ENCODE data around the gene NKAIN2.
"Not testable (repeated sequence)": the region's sequence is repeated elsewhere in the genome, so short reads cannot be mapped to it uniquely, and the experiment has no call there.

Gene NKAIN2

DNA sequence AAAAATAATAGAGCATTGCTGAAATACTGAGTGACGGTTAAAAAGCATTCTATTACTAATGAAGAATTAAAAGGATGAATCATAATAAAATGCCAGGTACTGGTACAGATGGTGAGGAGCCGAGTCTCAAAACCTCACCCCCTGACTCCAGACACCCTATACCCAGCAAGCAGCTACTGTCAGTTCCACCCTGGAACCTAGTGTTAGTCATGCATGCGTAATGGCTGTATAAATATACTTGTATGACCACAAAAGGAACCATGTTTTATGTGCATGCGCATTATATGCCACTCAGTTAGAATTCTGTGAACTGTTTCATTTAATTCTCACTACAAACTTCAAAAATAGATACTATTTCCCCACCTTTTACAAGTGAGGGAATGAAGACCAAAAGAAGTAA is 589.9 kb downstream of the NKAIN2 start:
- TF ChIP-seq, protein P1, sequence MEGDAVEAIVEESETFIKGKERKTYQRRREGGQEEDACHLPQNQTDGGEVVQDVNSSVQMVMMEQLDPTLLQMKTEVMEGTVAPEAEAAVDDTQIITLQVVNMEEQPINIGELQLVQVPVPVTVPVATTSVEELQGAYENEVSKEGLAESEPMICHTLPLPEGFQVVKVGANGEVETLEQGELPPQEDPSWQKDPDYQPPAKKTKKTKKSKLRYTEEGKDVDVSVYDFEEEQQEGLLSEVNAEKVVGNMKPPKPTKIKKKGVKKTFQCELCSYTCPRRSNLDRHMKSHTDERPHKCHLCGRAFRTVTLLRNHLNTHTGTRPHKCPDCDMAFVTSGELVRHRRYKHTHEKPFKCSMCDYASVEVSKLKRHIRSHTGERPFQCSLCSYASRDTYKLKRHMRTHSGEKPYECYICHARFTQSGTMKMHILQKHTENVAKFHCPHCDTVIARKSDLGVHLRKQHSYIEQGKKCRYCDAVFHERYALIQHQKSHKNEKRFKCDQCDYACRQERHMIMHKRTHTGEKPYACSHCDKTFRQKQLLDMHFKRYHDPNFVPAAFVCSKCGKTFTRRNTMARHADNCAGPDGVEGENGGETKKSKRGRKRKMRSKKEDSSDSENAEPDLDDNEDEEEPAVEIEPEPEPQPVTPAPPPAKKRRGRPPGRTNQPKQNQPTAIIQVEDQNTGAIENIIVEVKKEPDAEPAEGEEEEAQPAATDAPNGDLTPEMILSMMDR (IDR thresholded peaks at IDR 0.05; ENCODE audit: insufficient read depth, low read length, missing control alignments), result no peak
- no peak for DNase-seq (ENCODE audit: low read depth, low spot score)
- ChIA-PET POLR2A (no interaction called here), CTCF (no interaction called here)
- no peak overlapping the region for H3K4me3 ChIP-seq (ENCODE audit: low read depth, low read length)

DNA sequence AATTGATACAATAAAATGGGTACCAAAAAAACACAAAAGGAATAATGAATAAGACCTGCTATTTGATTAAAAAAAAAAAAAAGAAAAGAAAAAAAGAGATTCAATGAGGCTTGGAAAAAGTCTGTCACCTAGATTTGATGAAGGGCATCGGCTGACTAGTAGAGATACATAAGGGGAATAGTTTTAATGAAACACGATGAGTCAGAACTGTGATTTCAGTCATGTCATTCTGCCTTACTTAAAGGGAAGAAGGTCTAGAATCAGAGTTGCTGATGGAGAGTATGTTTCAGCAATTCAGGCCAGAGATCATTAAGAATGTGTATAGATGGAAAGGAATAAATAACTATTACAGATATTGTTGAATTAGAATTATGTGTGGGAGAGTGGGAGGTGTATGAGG is 592.7 kb downstream of the NKAIN2 start:
- ChIA-PET POLR2A (no interaction called here), CTCF (no interaction called here)
- TF ChIP-seq, protein P1 (IDR thresholded peaks at IDR 0.05; ENCODE audit: insufficient read depth, low read length, missing control alignments), result no peak
- H3K4me3 ChIP-seq (ENCODE audit: low read depth, low read length), result no peak overlapping the region
- no peak for DNase-seq (ENCODE audit: low read depth, low spot score)

DNA sequence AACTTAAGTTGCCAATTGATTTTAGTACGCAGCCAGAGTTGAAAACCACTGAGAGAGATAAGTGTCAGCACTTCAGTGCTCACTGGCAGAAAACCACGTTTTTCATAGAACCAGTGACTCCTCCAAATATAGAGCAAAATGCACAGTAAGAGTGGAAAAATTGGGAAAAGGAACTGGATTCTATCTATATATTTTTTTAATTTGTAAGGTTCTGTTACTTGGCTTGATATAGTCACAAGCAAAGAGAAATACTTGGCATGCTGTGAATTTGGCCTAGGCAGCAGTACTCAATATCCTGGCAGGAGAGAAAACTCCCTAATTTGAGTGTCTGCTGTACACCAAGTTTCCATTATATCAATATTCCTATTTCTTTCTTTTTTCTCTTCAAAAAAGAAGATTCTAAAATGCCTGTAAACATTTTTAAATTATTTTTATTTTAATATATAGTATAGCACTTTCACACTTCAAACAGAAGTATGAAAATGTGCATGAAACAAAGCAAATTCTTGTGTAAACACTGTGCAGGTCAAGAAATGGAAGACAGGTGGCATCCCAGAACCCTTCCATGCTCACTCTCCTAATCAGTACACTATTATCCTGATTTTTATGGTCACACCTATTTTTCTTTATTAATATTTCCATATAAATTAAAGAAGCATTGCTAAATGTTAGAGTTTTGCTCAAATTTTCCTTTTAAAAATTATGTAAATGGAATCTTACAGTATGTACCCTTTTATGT is 596.8 kb downstream of the NKAIN2 start:
- ChIA-PET CTCF (no interaction called here), POLR2A (no interaction called here)
- no peak for DNase-seq (ENCODE audit: low read depth, low spot score)
- TF ChIP-seq, protein P1 (IDR thresholded peaks at IDR 0.05; ENCODE audit: insufficient read depth, low read length, missing control alignments), result no peak
- no peak overlapping the region for H3K4me3 ChIP-seq (ENCODE audit: low read depth, low read length)

DNA sequence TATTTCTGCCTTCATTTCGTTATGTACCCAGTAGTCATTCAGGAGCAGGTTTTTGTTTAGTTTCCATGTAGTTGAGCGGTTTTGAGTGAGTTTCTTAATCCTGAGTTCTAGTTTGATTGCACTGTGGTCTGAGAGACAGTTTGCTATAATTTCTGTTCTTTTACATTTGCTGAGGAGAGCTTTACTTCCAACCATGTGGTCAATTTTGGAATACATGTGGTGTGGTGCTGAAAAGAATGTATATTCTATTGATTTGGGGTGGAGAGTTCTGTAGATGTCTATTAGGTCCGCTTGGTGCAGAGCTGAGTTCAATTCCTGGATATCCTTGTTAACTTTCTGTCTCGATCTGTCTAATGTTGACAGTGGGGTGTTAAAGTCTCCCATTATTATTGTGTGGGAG is 606.8 kb downstream of the NKAIN2 start:
- DNase-seq (ENCODE audit: low read depth, low spot score); H3K4me3 ChIP-seq (ENCODE audit: low read depth, low read length); CTCF ChIA-PET; POLR2A ChIA-PET: not testable (repeated sequence)

DNA sequence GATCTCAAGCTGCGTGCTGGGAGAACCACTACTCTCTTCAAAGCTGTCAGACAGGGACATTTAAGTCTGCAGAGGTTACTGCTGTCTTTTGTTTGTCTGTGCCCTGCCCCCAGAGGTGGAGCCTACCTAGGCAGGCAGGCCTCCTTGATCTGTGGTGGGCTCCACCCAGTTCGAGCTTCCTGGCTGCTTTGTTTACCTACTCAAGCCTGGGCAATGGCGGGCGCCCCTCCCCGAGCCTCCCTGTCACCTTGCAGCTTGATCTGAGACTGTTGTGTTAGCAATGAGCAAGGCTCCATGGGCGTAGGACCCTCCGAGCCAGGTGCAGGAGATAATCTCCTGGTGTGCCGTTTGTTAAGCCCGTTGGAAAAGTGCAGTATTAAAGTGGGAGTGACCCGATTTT is 609.0 kb downstream of the NKAIN2 start:
- CTCF ChIA-PET; H3K4me3 ChIP-seq (ENCODE audit: low read depth, low read length); POLR2A ChIA-PET; DNase-seq (ENCODE audit: low read depth, low spot score): not testable (repeated sequence)

DNA sequence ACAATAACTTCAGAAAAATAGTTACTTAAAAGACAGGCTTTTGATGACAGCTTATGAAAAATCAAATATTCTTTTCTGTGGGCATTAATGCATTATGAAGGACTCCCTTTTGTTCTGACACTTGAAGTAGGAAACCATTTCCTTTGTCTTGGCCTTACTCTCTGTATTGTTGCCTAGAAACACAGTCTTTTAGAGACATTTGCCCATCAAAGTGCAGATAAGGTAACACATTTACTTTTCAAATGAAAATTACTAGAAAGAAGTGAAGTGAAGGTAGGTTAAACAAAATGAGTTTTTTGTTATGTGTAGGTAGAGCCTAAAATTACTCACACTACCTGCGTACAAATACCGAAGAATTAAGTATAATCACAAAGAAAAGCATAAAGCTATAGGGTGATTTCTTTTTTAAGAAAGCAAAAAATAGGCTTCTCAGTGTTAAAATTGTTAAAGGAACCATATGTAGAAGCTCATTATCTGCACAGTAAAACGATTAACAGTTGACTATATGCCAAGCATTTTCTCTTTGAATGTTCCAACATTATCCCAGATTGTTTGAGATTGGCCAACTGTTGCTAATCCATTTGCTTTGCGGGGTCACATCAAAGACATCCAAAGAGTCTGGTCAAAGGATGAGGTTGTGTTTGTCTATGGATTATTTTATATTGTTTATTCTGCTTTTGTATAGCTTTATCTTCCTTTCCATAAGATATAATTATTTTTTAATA is 616.6 kb downstream of the NKAIN2 start:
- TF ChIP-seq, protein P1 (IDR thresholded peaks at IDR 0.05; ENCODE audit: insufficient read depth, low read length, missing control alignments), result no peak
- H3K4me3 ChIP-seq (ENCODE audit: low read depth, low read length), result no peak overlapping the region
- ChIA-PET POLR2A (no interaction called here), CTCF (no interaction called here)
- DNase-seq (ENCODE audit: low read depth, low spot score), result no peak

DNA sequence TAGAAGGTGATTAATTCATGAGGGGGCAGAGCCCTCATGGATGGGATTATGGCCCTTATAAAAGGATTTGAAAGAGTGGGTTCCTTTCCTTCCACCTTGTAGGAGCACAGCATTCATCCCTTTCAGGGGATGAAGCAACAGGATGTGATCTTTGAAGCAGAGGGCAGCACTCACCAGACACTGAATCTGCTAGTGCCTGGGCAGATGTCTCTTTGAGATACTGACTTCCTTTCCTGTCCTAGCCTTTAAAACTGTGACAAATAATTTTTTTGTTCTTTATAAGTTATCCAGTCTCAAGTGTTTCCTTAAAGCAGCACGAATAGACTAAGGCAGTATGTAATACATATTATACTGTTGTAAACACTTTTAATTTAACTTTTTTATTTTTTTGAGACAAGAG is 620.0 kb downstream of the NKAIN2 start:
- TF ChIP-seq, protein P1 (IDR thresholded peaks at IDR 0.05; ENCODE audit: insufficient read depth, low read length, missing control alignments), result no peak
- no peak for DNase-seq (ENCODE audit: low read depth, low spot score)
- CTCF ChIA-PET, result no interaction called here
- POLR2A ChIA-PET, result no interaction called here
- H3K4me3 ChIP-seq (ENCODE audit: low read depth, low read length), result no peak overlapping the region
